ENCODE measurements around the gene PPFIBP1. TPM values are rescaled to one million over a fixed set of nuclear protein-coding genes. Genes with fewer than 3 reads are reported as not detected.

The PPFIBP1 gene
- polyA plus RNA-seq, 2 of the 4 experiments (the other 2 are of a cell fraction) = 24.8 to 89.0 TPM

GRCh38 chr12:27555925-27556778 lies 32.1 kb downstream of the PPFIBP1 start:
- CTCF ChIA-PET = interaction anchor here (0.8 to 2.5 kb wide), 7 partner anchors 9 to 121 kb away, joined by 3 to 7 read pairs (median 3); no protein-coding TSS in a partner anchor
- FAIRE-seq = peak; percentile 36
- H3K4me2 ChIP-seq = peak overlapping the region; percentile 39; the same call in 1 of the 3 replicates
- no peak overlapping the region for H3K4me3 ChIP-seq
- POLR2A ChIA-PET = no interaction called here
- H3K4me1 ChIP-seq = peaks cover 47% of the 10 kb centered on the region
- no peak for TF ChIP-seq JUN (IDR thresholded peaks at IDR 0.05)
- TF ChIP-seq JUNB (IDR thresholded peaks at IDR 0.05) = no peak
- no peak for TF ChIP-seq MAX (IDR thresholded peaks at IDR 0.05)
- TF ChIP-seq GATA3 (IDR thresholded peaks at IDR 0.05; ENCODE audit: borderline replicate concordance) = no peak
- H3K27ac ChIP-seq = no peak overlapping the region
- no peak for ATAC-seq
- DNase-seq (ENCODE audit: low read depth in 1 of 2, low spot score in 1 of 2) = no peak
- H3K9me3 ChIP-seq = no peaks in the 10 kb centered on the region
- 84% methylated on average over 6 of the region's 6 CpGs for WGBS (ENCODE audit: missing lambda C conversion rate)

GRCh38 chr12:27560126-27560525 lies 36.1 kb downstream of the PPFIBP1 start:
- no peak overlapping the region for H3K27ac ChIP-seq
- H3K9me3 ChIP-seq = no peaks in the 10 kb centered on the region
- ChIA-PET POLR2A (no interaction called here), CTCF (interaction anchor here (0.6 kb wide), 1 partner anchor 20 kb away, joined by 3 read pairs; no protein-coding TSS in a partner anchor)
- H3K4me3 ChIP-seq = no peak overlapping the region
- FAIRE-seq = no peak
- no peak overlapping the region for H3K4me2 ChIP-seq
- 89% methylated on average over 2 of the region's 2 CpGs for WGBS (ENCODE audit: missing lambda C conversion rate)
- ATAC-seq = no peak
- peaks cover 44% of the 10 kb centered on the region for H3K4me1 ChIP-seq
- no peak for DNase-seq (ENCODE audit: low read depth in 1 of 2, low spot score in 1 of 2)
- no peak for TF ChIP-seq ZNF302 (CRISPR knock-in tag; IDR thresholded peaks at IDR 0.05)
- no peak for TF ChIP-seq CEBPB (IDR thresholded peaks at IDR 0.05)
- no peak for TF ChIP-seq RNF2 (IDR thresholded peaks at IDR 0.05; ENCODE audit: borderline replicate concordance, low read depth)
- no peak for TF ChIP-seq NFE2L2 (conservative IDR thresholded peaks at IDR 0.05; ENCODE audit: low read length)
- TF ChIP-seq BHLHE40 (IDR thresholded peaks at IDR 0.05; ENCODE audit: low read depth, low read length) = no peak

DNA sequence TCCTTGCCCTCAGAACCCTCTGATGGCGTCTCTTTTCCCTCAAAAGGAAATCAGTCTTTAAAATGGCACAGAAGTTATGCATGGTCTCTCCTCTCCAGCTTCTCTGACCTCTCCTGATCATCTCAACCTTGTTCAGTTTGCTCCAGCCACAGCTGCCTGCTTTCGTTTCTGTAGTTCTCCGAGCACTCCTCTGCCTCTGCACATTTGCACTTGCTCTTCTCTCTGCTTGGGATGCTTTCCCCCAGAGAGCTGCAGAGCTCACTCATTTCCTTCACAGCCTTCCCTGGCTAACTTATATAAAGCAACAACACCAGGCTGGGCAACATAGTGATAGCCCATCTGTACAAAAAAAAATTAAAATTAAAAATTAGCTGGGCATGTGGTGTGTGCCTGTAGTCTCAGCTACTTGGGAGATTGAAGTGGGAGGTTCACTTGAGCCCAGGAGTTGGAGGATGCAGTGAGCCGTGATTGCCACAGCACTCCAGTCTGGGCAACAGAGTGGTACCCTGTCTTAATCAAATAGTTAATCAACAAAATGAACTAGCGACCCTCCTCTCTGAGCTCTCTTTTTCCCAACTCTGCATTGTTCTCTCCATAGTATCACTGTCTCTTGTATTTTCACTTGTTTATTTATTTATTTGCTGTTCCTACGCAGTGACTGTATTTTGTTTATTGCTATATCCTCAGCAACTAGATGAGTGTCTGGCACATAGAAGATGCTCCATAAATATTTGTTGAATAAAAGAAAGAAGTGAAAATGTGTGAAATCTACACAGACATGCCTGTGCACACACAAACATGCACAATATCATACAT lies 37.7 kb downstream of the PPFIBP1 start:
- Histone ChIP-seq H3K9me3 (no peaks in the 10 kb centered on the region), H3K4me2 (no peak overlapping the region), H3K4me3 (no peak overlapping the region), H3K4me1 (peaks cover 30% of the 10 kb centered on the region), H3K27ac (no peak overlapping the region)
- FAIRE-seq (no peak), ATAC-seq (peak; percentile 50 to 68; a peak in 4 of 6 replicates), DNase-seq (ENCODE audit: low read depth in 1 of 2, low spot score in 1 of 2) (peak in 1 of 2 experiments; percentile 26)
- POLR2A ChIA-PET = no interaction called here
- CTCF ChIA-PET = interaction anchor here (1.0 to 1.7 kb wide), 7 partner anchors 8 to 74 kb away, joined by 3 to 4 read pairs (median 3); partner anchors contain the start of gene PPFIBP1
- no peak for TF ChIP-seq POLR2A (IDR thresholded peaks at IDR 0.05; ENCODE audit: low read length)
- TF ChIP-seq CBX8 (IDR thresholded peaks at IDR 0.05) = no peak
- no peak for TF ChIP-seq POLR2AphosphoS2 (conservative IDR thresholded peaks at IDR 0.05; ENCODE audit: low read length)
- no peak for TF ChIP-seq HOXB13 (CRISPR knock-in tag; IDR thresholded peaks at IDR 0.05; ENCODE audit: low read depth)
- no peak for TF ChIP-seq USF2 (IDR thresholded peaks at IDR 0.05)
- no peak for TF ChIP-seq ZSCAN20 (CRISPR knock-in tag; IDR thresholded peaks at IDR 0.05)
- TF ChIP-seq MYC (IDR thresholded peaks at IDR 0.05; ENCODE audit: borderline replicate concordance, low read length) = no peak
- no peak for TF ChIP-seq NR3C1 (IDR thresholded peaks at IDR 0.05)
- no peak for TF ChIP-seq FOXS1 (CRISPR knock-in tag; IDR thresholded peaks at IDR 0.05)
- 68% methylated on average over 6 of the region's 6 CpGs for WGBS (ENCODE audit: missing lambda C conversion rate)

Data from A549 (cell line).